ENCODE results near the gene OR51I2. TPM values are rescaled to one million over a fixed set of nuclear protein-coding genes. Genes with fewer than 3 reads are reported as not detected.

Gene OR51I2
- total and polyA plus RNA-seq, 9 of the 15 experiments (the other 6 are each of a cell fraction or from before 2014, with no cell fraction given) = 0.06 to 0.61 (median 0.07) TPM; not detected in 6

GRCh38 chr11:5504403-5504921, 55.3 kb downstream of the OR51I2 start (continued):
- TF ChIP-seq HMBOX1 (IDR thresholded peaks at IDR 0.05) = peak; percentile 68; the same call in 1 of the 2 replicates
- no peak for TF ChIP-seq GABPA (tag; conservative IDR thresholded peaks at IDR 0.05; ENCODE audit: low read depth)
- 0 out of 2 replicates have a peak, but pooled peaks have one; percentile 7 for TF ChIP-seq HBP1 (CRISPR knock-in tag; IDR thresholded peaks at IDR 0.05)
- TF ChIP-seq NFIC (IDR thresholded peaks at IDR 0.05) = 0 out of 2 replicates have a peak, but pooled peaks have one; percentile 33
- TF ChIP-seq CBFA2T2 (conservative IDR thresholded peaks at IDR 0.05) = peak; percentile 65
- TF ChIP-seq L3MBTL2 (IDR thresholded peaks at IDR 0.05) = 0 out of 2 replicates have a peak, but pooled peaks have one; percentile 9
- no peak for TF ChIP-seq RFX1 (IDR thresholded peaks at IDR 0.05)
- TF ChIP-seq MTA2 (IDR thresholded peaks at IDR 0.05; ENCODE audit: low read depth) = 0 out of 2 replicates have a peak, but pooled peaks have one; percentile 6
- no peak for TF ChIP-seq CC2D1A (IDR thresholded peaks at IDR 0.05)
- TF ChIP-seq FOXK2 (conservative IDR thresholded peaks at IDR 0.05 in 1 of 2, IDR thresholded peaks at IDR 0.05 in 1 of 2; ENCODE audit: low read depth in 2 of 2) = 0 out of 4 replicates have a peak, but pooled peaks have one; percentile 23 to 35
- peak; percentile 67; the same call in 1 of the 2 replicates for TF ChIP-seq NCOR1 (IDR thresholded peaks at IDR 0.05)
- TF ChIP-seq GATAD2A (IDR thresholded peaks at IDR 0.05) = 0 out of 2 replicates have a peak, but pooled peaks have one; percentile 36
- no peak for TF ChIP-seq PHF20 (IDR thresholded peaks at IDR 0.05; ENCODE audit: partially characterized antibody)
- TF ChIP-seq TRIM24 (IDR thresholded peaks at IDR 0.05) = 0 out of 4 replicates have a peak, but pooled peaks of 1 of the 2 experiments have one; percentile 25
- no peak for TF ChIP-seq TEAD1 (CRISPR knock-in tag; IDR thresholded peaks at IDR 0.05)
- TF ChIP-seq STAT6 (CRISPR knock-in tag; IDR thresholded peaks at IDR 0.05) = no peak
- peak in 1 of 2 experiments; percentile 64; a peak in 2 of 4 replicates for TF ChIP-seq HDAC1 (IDR thresholded peaks at IDR 0.05)
- no peak for TF ChIP-seq ARID3A (IDR thresholded peaks at IDR 0.05; ENCODE audit: borderline replicate concordance, low read depth, low read length)
- TF ChIP-seq SIN3A (IDR thresholded peaks at IDR 0.05; ENCODE audit: borderline replicate concordance in 2 of 2, control insufficient read depth in 1 of 2, low read depth in 2 of 2, low read length in 2 of 2) = peak; percentile 34 to 59; a peak in 3 of 4 replicates
- TF ChIP-seq ATF7 (IDR thresholded peaks at IDR 0.05) = peak; percentile 46; the same call in 1 of the 2 replicates
- 0 out of 2 replicates have a peak, but pooled peaks have one; percentile 43 for TF ChIP-seq ZEB2 (IDR thresholded peaks at IDR 0.05)
- TF ChIP-seq ZSCAN32 (CRISPR knock-in tag; IDR thresholded peaks at IDR 0.05) = no peak
- TF ChIP-seq JUND (IDR thresholded peaks at IDR 0.05; ENCODE audit: borderline replicate concordance, low read depth, low read length) = peak; percentile 11; the same call in 1 of the 2 replicates
- TF ChIP-seq JUND (tag; IDR thresholded peaks at IDR 0.05; ENCODE audit: borderline replicate concordance, low read depth, low read length) = no peak
